Activated naive CD4-positive, alpha-beta T cell treated with Interleukin-2 at 50 U/mL for 16 hours (primary cell): ENCODE data around the gene FADS6.

ENCODE experiments used
- DNase-seq: peaks from one replicate; pipeline ENCODE4 v3.0.0-alpha.2; 2020

The FADS6 gene, protein sequence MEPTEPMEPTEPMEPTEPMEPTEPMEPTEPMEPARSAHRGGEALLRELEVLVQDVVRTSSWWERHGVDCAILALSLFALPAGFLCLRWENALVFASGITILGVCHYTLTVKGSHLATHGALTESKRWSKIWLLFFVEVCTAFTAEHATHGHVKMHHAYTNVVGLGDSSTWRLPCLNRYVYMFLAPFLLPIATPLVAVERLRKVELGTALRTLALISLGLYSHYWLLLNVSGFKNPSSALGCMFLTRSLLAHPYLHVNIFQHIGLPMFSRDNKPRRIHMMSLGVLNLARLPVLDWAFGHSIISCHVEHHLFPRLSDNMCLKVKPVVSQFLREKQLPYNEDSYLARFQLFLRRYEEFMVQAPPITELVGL

DNA sequence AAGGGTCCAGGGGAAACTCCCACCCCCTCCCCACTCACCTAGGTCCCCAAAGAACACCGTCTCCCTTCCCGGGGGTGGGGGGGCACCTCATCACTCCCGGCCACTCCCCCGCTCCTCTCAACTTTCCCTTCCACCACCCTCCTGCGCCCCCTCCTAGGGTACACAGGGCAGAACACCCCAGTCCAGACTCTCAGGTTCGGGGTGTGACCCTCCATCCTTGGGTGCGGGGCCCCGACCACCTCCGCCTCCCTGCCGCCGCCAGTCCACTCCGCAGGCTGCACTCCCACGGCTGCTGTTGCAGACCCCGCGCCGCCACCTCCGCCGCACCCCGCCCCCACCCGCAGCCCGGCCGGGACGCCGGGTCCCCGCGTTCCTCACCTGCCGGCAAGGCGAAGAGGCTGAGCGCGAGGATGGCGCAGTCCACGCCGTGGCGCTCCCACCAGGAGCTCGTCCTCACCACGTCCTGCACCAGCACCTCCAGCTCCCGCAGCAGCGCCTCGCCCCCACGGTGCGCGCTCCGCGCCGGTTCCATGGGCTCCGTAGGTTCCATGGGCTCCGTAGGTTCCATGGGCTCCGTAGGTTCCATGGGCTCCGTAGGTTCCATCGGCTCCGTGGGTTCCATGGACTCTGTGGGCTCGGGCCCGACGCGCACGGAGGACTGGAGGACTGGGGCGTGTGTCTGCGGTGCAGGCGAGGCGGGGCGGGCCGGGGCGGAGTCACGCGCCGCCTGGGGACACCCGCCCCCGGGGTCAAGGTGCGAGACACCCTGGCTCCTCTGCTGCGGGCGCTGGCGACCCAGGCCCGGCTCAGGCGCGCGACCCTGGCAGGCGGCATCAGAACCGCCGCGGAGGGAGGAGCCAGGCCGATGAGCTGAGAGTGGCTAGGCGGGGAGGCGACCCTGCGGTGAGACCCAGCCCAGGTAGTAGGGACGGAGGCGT lies at the start of gene FADS6:
Gene FADS6, minus strand, starts transcription at position 660 of the 938 bp plus-strand sequence. Its CDS starts 38 bp downstream, at position 622.
- DNase-seq = no peak

DNA sequence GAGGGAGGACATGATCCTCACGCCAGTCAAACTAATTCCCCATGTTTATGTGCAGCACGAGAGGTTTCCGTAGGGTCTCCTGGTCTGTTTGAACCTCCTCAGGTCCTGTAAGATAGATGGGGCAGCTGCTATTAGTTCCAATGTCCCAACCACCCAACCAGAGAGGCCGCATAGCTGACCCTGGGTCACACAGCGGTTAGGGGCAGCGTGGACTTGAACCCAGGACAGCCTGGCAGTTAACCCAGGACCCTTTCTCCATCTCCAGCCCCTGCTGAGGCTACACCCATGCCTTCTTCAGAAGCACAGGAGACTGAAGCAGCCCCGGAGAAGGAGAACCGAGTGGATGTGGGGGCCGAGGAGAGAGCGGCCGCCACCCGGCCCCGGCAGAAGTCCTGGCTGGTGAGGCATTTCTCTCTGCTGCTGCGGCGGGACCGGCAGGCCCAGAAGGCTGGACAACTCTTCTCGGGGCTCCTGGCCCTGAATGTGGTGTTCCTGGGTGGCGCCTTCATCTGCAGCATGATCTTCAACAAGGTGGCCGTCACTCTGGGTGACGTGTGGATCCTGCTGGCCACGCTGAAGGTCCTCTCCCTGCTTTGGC lies 47.8 kb upstream of the FADS6 start:
- DNase-seq = no peak

DNA sequence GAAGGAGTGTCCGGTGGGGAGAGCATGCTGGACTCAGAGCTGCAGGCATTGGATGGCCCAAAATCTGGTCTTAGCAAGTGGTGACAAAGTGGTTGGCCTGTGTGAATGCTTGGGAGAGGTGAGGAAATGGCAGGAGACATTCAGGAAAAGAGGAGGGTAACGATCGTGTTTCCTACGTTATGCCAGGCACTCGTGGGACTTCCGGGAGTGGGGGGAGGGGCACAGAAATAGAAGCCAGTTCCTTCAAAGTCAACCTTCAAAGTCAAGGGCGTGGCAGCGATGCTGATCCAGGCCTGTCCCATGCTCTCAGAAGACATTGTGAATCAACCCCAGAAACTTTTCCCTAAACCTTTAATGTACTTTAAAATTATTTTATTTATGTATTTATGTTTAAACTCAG lies 46.1 kb upstream of the FADS6 start:
- DNase-seq = no peak

DNA sequence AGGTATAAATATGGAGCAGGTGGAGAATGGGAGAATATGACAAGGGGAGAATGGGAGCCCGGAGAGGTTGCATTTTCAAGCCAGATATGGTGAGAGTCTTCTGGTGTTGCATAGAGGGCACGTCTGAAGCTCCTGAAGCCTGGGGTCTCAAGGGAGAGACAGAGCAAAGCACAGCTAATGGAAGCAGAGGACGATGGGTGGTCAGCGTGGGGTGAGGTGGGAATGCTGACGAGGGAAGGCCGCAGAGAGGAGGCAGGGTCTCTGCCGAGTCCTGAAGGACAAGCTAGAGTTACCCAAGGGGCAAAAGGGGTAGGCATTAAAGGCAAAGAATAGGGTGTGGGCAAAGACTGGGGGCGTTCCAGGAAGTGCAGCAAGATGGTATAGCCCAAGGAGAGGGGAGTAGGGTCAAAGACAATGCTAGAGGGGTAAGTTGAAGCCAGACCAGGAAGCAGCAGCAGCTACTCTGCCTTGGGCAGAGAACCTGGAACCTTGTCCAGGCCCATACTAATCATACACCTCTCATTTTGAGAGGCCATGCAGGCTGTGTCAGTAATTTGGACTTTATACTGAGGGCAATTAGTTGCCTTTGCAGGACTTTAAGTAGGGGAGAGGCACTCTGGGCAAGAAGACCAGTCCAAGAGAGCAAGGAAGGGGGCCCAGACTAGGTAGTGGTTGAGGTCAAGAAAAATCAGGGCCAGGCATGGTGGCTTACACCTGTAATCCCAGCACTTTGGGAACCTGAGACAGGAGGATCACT lies 44.9 kb upstream of the FADS6 start:
- DNase-seq = no peak

DNA sequence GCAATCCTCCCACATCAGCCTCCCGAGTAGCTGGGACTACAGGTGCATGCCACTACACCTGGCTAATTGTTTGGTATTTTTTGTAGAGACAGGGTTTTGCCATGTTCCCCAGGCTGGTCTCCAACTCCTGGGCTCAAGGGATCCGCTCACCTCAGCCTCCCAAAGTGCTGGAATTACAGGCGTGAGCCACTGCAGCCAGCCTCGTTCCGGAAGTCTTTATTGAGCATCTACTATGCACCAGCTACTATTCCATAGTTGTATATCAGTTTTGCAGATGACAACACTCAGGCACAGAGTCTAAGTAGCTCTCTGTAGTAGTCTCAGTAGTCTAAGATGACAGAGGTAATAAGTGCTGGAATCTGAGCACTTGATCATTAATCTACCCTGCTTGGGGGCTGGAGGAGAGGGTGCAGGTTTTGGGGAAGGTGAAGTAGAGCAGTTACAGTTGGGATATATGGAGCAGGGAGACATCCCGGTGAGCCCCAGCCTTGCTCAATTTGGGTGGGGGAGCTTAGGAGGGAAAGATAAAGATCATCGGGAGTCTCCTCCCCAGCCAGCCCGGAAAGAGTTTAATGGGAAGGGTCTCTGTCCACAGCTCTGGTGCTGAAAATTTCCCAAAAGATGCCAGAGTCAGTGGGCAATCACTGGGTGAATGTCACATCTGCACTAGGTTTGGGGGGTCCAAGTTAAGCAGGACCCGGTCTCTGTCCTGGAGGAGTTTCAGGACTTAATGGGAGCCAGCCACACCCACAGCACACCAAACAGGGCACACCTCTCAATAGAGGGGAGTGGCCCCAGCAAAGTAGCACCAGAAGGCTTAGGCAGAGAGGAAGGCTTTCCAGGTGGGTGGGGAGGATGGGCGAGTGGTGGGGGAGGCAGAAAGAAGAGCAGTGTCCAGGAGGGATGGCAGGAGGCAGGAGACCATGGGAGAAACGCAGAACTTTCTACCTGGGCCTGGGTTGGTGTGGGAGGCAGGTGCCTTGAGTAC lies 43.9 kb upstream of the FADS6 start:
- no peak for DNase-seq

DNA sequence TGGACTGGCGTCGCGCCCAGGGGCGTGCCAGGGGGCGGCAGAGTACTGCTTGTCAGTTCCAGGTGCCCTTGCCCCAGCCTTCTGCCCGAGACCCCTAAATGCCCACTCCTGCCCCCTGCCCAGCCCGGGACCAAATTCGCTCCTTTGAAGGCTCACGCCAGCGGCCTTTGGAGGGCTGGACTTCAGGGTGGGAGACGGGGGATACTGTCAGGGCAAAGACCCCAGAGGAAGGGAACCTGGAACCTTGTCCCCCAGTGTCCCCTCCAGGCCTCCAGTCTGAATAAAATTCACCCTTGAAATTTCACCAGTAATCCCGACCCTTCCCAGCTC lies 43.0 kb upstream of the FADS6 start:
- no peak for DNase-seq

DNA sequence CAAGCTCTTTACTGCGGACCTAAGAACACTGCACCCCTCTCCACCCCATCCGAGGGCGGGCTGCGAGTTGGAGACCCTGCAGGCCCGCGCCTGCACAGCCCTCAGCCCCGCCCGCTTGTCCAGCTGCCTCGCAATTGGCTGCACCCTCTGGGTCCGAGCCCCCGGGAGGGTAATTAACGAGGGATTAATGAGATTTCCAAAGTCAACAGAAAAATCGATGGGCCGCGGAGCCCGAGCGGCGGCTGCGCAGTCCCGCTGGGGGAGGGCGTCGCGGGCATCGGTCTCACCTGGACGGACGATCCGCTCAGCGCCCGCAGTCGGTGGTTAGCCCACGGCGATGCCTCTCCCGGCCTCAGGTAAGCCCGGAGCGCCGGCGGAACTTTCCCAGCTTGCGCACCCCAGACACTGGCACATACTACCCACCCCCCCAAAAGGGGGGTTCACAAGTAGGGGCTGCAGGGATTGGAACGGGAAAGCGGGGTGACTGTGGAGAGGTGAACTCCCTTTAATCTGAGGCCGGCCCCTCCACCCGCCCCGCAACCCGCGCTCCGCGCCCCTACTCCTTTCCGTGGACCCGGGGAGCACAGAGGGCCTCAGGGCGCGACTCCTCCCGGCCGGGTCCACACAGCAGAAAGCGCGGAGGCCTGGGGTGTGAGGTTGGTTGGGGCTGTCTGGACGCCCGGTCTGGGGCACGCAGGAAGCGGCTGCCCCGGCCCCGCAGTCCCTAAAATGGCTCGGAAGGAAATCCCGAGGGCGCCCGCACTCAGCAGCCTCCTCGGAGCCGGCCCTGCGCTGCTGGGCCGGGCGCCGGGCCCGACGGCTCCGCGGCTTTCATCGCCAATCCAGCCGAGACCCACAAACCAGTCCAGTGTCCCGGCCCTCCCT lies 42.4 kb upstream of the FADS6 start, which contains the start of gene OTOP3:
Gene OTOP3, plus strand, starts transcription at position 314 of the 885 bp plus-strand sequence. Its CDS starts 24 bp downstream, at position 338.
- DNase-seq = no peak

DNA sequence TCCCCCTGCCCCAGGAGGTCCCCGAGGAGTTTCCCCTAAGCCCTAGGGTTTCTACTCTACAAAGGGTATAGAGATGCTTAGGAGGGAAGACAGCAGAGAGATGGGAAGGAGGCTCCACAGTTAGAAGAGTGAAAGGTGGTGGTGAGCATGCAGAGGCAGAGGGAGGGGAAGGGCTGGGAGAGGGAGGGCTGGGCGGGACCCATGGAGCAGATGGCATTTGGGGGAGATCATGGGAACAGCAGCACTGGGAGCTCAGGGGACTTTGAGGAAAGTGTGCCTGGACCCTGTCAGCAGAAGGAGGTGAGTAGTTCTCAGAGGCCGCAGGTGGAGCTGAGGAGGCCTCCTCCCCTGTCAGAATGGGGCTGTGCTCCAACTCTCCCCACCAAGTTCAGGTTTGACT lies 41.6 kb upstream of the FADS6 start:
- DNase-seq = no peak

DNA sequence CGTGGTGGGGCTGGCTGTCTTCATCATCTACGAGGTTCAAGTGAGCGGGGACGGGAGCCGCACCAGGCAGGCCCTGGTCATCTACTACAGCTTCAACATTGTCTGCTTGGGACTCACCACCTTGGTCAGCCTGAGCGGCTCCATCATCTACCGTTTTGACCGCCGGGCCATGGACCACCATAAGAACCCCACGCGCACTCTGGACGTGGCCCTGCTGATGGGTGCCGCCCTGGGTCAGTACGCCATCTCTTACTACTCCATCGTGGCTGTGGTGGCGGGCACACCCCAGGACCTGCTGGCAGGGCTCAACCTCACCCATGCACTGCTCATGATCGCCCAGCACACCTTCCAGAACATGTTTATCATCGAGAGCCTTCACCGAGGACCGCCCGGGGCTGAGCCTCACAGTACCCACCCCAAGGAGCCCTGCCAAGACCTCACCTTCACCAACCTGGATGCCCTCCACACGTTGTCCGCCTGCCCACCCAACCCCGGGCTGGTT lies 37.2 kb upstream of the FADS6 start:
- no peak for DNase-seq

DNA sequence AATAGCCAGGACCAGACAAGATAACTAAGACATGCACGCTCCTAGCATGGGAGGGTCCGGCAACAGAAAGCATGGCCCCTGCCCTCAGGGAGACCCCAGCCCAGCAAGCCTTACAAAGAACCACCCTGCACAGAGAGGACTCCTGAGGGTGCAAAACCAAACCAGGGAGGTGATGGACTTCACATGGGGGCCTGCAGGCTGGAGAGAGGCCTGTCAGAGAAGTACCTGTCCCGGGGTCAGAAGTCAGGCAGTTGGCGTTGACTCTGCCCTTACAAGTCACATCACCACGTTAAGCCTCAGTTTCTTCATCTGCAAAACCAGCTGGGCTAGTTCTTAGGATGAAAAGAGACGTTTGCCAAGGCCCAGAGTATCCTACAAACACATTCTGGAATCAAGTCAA lies 35.4 kb upstream of the FADS6 start:
- DNase-seq = no peak

DNA sequence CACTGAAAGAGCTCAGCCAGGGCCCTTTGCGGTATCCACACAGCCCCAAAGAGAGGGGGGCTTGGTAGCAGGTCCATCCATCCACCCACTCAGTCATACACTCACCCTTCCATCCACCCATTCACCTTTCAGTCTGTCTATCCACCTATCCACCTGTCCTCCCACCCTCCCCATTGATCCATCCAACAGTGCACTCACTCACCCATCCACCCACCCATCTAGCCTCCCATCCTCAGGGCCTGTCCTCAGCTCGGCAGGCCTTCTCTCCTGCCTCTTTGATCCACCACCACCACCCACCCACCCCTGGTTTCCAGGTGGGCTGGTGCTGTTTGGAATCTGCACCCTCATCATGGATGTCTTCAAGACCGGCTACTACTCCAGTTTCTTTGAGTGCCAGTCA lies 31.8 kb upstream of the FADS6 start:
- DNase-seq = no peak

DNA sequence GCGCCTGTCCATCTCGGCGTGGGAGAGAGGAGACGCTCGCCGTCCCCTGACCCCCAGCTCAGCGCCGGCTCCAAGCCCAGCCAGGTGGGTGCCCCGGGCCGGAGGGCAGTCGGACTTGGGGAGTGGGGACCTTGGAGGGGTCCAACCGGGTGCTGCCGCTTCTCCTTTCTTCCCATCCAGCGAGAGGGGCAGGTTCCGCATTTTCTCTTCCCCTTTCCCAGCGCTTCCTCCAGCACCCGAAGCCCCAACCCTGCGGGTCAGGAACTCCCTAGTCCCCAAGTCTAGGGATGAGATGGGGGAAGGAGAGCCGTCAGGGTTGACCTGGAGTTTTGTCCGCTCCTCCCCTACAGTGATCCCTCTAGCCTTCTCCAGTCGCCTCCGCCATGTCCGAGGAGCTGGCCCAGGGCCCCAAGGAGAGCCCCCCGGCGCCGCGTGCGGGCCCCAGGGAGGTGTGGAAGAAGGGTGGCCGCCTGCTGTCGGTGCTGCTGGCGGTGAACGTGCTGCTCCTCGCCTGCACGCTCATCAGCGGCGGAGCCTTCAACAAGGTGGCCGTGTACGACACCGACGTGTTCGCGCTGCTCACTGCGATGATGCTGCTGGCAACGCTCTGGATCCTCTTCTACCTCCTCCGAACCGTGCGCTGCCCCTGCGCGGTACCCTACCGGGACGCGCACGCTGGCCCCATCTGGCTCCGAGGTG lies 31.0 kb upstream of the FADS6 start, which contains the start of gene OTOP2:
Gene OTOP2, plus strand, starts transcription at position 24 of the 699 bp plus-strand sequence. Its CDS starts 360 bp downstream, at position 384.
- no peak for DNase-seq

DNA sequence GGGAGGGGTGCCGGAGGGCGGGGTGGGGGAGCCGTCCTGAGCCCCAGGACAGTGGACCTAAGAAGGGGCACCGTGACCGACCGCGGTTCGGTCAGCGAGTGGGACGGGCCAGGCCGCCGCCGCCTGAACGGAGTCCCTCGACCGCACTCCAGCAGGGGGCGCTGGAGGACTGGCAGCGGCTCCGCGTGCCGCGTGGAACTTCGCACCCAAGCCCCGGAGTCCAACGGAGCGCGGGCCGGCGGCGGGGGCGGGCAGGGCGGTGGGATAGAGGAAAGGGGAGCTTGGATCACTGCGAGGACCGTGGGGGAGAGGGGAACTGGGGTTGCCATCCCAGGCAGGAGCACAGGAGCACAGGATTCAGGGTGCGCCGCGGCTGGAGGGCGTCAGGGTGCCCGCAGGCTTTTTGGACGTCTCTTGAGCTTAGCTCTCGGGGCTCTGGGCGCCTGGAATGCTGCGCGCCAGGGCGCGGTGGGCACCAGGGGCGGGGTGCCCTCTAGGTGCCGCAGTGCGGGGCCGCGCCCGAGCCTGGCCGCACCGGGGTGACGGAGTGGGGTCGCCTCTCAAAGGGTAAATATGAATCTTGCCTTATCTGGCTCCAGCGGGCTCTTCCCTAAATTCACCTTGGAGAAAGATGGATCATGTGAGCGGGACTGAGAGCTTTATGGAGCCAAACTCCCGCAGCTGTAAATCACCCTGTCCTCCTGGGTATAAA lies 30.3 kb upstream of the FADS6 start:
- peak; percentile 73 for DNase-seq

DNA sequence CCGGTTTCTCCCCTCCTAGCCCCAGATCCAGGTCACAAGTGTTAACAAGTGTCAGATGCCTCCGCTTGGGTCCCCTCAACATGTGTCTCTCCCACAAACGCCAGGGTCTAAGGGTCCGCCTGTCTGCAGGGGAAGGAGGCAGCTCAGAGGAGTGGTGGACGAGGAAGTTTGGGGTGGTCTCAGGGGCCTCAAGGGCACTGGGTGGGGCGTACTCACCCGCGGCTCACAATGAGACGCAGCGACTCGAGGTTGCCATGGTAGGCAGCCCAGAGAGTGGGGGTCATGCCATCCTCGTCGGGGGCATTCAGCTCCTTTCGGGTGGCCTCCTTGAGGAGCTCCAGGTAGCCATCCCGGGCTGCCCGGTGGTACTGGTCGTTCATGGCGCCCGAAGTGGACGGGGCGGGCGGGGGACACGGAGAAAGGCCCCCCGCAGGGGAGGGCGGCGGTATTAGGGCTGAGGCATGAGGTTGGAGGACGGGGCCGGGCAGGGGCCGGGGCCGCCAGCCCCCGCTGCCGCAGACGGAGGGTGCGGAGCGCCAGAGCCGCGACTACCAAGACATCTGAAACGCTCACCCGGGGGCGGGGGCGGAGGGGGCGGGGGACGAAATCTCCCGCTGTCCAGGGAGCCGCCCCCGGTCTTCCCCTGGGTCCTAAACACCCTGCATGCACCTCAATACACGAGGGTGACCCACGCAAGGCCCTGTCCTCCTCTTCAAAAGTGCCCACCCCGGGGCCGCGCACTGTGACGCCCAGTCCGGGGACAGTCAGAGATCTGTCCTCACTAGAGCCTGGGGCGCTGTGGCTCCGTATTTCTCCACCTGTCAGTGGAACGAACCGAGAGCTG lies 29.5 kb upstream of the FADS6 start, which contains the start of gene USH1G:
Gene USH1G, minus strand, starts transcription at position 562 of the 844 bp plus-strand sequence. Its CDS starts 182 bp downstream, at position 380.
- DNase-seq = no peak

DNA sequence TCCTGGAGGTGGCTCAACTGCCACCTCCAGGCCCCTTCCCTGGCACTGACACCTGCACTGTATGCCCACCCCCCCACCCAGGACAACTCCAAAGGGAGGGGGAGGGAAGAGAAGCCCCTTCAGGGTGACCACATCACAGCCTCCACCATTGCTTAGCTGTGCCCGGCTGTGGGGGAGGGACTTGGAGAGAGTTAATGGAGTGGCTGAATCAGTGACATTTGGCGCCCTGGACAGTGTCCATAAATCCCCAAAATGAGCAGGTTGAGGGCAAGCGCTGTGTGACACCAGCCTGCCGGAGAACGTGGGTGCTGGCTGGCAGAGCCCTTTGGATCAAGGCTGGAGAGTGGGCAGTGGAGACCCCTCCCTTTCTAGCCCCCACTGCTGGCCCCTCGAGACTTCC lies 28.7 kb upstream of the FADS6 start:
- DNase-seq = no peak

DNA sequence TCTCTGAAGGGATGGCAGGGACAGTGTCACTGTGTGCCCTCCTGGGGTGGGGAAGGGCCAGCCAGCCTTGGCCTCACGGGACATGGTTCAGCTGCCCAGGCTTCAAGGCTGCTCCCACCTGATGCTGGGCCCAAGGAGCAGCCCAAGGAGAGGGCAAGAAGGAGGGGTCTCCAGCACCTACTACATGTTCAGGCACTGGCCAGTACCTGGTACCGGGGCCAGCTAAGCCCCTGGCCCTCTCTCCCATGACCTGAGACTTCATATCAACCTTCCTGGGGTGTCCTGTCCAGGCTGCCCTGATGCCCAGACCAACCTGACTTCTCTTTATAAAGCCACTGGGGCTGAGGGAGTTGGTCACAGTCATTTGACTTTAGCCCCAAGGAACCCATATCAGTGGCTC lies 28.3 kb upstream of the FADS6 start:
- no peak for DNase-seq

DNA sequence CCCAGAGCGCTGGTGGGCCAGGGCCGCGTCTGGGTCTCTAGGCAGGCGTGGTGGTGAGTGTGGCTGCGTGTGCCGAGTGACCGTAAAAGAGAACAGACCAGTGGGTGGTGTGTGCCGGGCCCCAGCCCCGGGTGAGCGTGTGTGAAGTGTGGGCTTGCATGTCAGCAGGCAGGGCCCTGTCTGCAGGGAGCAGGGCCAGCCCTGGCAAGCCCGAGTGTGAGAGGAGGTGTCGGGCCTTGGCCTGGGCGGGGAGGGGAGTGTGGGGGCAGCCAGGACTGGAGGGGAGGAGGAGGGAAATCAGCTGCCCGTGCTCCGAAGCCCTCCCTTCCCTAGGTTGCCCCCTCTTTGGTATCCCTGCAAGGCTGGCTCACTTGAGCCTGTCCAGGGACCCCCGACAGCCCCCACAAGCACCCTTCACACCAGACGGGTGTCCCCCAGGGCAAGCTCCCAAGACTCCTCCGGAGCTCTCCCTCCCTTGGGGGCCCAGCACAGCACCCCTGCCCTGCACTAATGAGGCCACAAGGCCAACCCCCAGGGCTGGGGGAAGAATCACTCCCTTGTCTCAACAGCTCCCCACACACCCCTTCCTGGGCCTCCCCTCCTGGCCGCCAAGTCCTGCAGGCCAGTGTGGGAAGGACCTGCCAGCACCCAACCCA lies 27.7 kb upstream of the FADS6 start:
- DNase-seq = no peak
